ENCODE data around the gene GLI3. TPM values are rescaled to one million over a fixed set of nuclear protein-coding genes. Genes with fewer than 3 reads are reported as not detected.

The GLI3 gene
- total RNA-seq, 5 donors from 2014 or later (not counting 1 experiment from before 2014, with no cell fraction given) = 0.10 to 0.79 (median 0.32) TPM; not detected in 1

- no peaks in the 10 kb centered on the region for H3K9me3 ChIP-seq
- Mint-ChIP-seq H3K4me3 (no peak overlapping the region), H3K9me3 (peaks cover 0 to 7% (median 0%) of the 10 kb centered on the region in 3 donors), H3K4me1 (no peaks in the 10 kb centered on the region), H3K27ac (no peak overlapping the region), H3K27me3 (peaks cover 2 to 5% of the 10 kb centered on the region in 2 donors), H3K36me3 (no peaks in the 10 kb centered on the region)
- H3K4me1 ChIP-seq (ENCODE audit: control insufficient read depth in 1 of 2, extremely low read depth in 1 of 2, insufficient read depth in 2 of 2, low read length in 2 of 2) = no peaks in the 10 kb centered on the region
- H3K36me3 ChIP-seq (ENCODE audit: control insufficient read depth in 2 of 2, extremely low read depth in 1 of 2, insufficient read depth in 1 of 2, low read length in 1 of 2) = no peaks in the 10 kb centered on the region
- H3K27ac ChIP-seq (ENCODE audit: low read length) = no peak overlapping the region
- H3K27me3 ChIP-seq (replicated peaks in 1 of 2; ENCODE audit: control insufficient read depth in 2 of 2, extremely low read depth in 1 of 2, insufficient read depth in 2 of 2, low read length in 1 of 2) = no peaks in the 10 kb centered on the region
- DNase-seq (no peak), ATAC-seq (replicated peaks in 1 of 4) (no peak)
- H3K4me3 ChIP-seq (ENCODE audit: control insufficient read depth in 1 of 2, extremely low read depth in 1 of 2, low read length in 1 of 2) = no peak overlapping the region
- POLR2A ChIA-PET = interaction anchor here in 1 of 2 donors (0.7 kb wide), 1 partner anchor 410 kb away, joined by 8 read pairs; no protein-coding TSS in a partner anchor
- WGBS (ENCODE audit: insufficient coverage) = 43% methylated on average over 3 of the region's 4 CpGs
- CTCF ChIA-PET = interaction anchor here in 1 of 2 donors (1.1 kb wide), 1 partner anchor 11 kb away, joined by 3 read pairs; no protein-coding TSS in a partner anchor
Observed at GRCh38 chr7:42084263-42084662, 152.7 kb downstream of the GLI3 start.

- no peak for DNase-seq
- peaks cover 0 to 3% (median 0%) of the 10 kb centered on the region in 3 donors for H3K9me3 Mint-ChIP-seq
- CTCF ChIA-PET = interaction anchor here in 1 of 2 donors (1.1 kb wide), 1 partner anchor 10 kb away, joined by 3 read pairs; no protein-coding TSS in a partner anchor
Observed at GRCh38 chr7:42083284-42083683, 153.7 kb downstream of the GLI3 start.

GRCh38 chr7:42082144-42082543, 154.9 kb downstream of the GLI3 start:
- Mint-ChIP-seq H3K4me3 (no peak overlapping the region), H3K4me1 (no peaks in the 10 kb centered on the region), H3K27me3 (peaks cover 2 to 5% of the 10 kb centered on the region in 2 donors), H3K27ac (no peak overlapping the region), H3K9me3 (peaks cover 0 to 3% (median 0%) of the 10 kb centered on the region in 3 donors), H3K36me3 (no peaks in the 10 kb centered on the region)
- H3K4me3 ChIP-seq (ENCODE audit: control insufficient read depth in 1 of 2, extremely low read depth in 1 of 2, low read length in 1 of 2) = no peak overlapping the region
- CTCF ChIA-PET = no interaction called here
- H3K36me3 ChIP-seq (ENCODE audit: control insufficient read depth in 2 of 2, extremely low read depth in 1 of 2, insufficient read depth in 1 of 2, low read length in 1 of 2) = no peaks in the 10 kb centered on the region
- H3K27ac ChIP-seq (ENCODE audit: low read length) = no peak overlapping the region
- POLR2A ChIA-PET = no interaction called here
- no peaks in the 10 kb centered on the region for H3K27me3 ChIP-seq (replicated peaks in 1 of 2; ENCODE audit: control insufficient read depth in 2 of 2, extremely low read depth in 1 of 2, insufficient read depth in 2 of 2, low read length in 1 of 2)
- H3K4me1 ChIP-seq (ENCODE audit: control insufficient read depth in 1 of 2, extremely low read depth in 1 of 2, insufficient read depth in 2 of 2, low read length in 2 of 2) = no peaks in the 10 kb centered on the region
- no peaks in the 10 kb centered on the region for H3K9me3 ChIP-seq
- DNase-seq (no peak), ATAC-seq (replicated peaks in 1 of 4) (no peak)
- 73% methylated on average over 7 of the region's 8 CpGs for WGBS (ENCODE audit: insufficient coverage)

More at GRCh38 chr7:42083284-42083683, 153.7 kb downstream of the GLI3 start:
- Mint-ChIP-seq H3K4me1 (no peaks in the 10 kb centered on the region), H3K27me3 (peaks cover 2 to 5% of the 10 kb centered on the region in 2 donors), H3K36me3 (no peaks in the 10 kb centered on the region), H3K4me3 (no peak overlapping the region), H3K27ac (no peak overlapping the region)
- no peaks in the 10 kb centered on the region for H3K9me3 ChIP-seq
- no CpG with 5 or more reads among the region's 1 CpG for WGBS (ENCODE audit: insufficient coverage)
- H3K27me3 ChIP-seq (replicated peaks in 1 of 2; ENCODE audit: control insufficient read depth in 2 of 2, extremely low read depth in 1 of 2, insufficient read depth in 2 of 2, low read length in 1 of 2) = no peaks in the 10 kb centered on the region
- no peaks in the 10 kb centered on the region for H3K4me1 ChIP-seq (ENCODE audit: control insufficient read depth in 1 of 2, extremely low read depth in 1 of 2, insufficient read depth in 2 of 2, low read length in 2 of 2)
- no peak overlapping the region for H3K27ac ChIP-seq (ENCODE audit: low read length)
- H3K4me3 ChIP-seq (ENCODE audit: control insufficient read depth in 1 of 2, extremely low read depth in 1 of 2, low read length in 1 of 2) = no peak overlapping the region
- no peak for ATAC-seq (replicated peaks in 1 of 4)
- POLR2A ChIA-PET = no interaction called here
- no peaks in the 10 kb centered on the region for H3K36me3 ChIP-seq (ENCODE audit: control insufficient read depth in 2 of 2, extremely low read depth in 1 of 2, insufficient read depth in 1 of 2, low read length in 1 of 2)

GRCh38 chr7:42081671-42082070, 155.3 kb downstream of the GLI3 start:
- no peaks in the 10 kb centered on the region for H3K36me3 Mint-ChIP-seq
- peaks cover 2 to 5% of the 10 kb centered on the region in 2 donors for H3K27me3 Mint-ChIP-seq
- Histone ChIP-seq H3K4me3 (ENCODE audit: control insufficient read depth in 1 of 2, extremely low read depth in 1 of 2, low read length in 1 of 2) (no peak overlapping the region), H3K27me3 (replicated peaks in 1 of 2; ENCODE audit: control insufficient read depth in 2 of 2, extremely low read depth in 1 of 2, insufficient read depth in 2 of 2, low read length in 1 of 2) (no peaks in the 10 kb centered on the region), H3K9me3 (no peaks in the 10 kb centered on the region), H3K4me1 (ENCODE audit: control insufficient read depth in 1 of 2, extremely low read depth in 1 of 2, insufficient read depth in 2 of 2, low read length in 2 of 2) (no peaks in the 10 kb centered on the region), H3K27ac (ENCODE audit: low read length) (no peak overlapping the region), H3K36me3 (ENCODE audit: control insufficient read depth in 2 of 2, extremely low read depth in 1 of 2, insufficient read depth in 1 of 2, low read length in 1 of 2) (no peaks in the 10 kb centered on the region)
- H3K9me3 Mint-ChIP-seq = peaks cover 0 to 3% (median 0%) of the 10 kb centered on the region in 3 donors
- ATAC-seq (replicated peaks in 1 of 4) = no peak
- ChIA-PET POLR2A (no interaction called here), CTCF (no interaction called here)
- H3K4me1 Mint-ChIP-seq = no peaks in the 10 kb centered on the region
- no peak overlapping the region for H3K27ac Mint-ChIP-seq
- H3K4me3 Mint-ChIP-seq = no peak overlapping the region
- WGBS (ENCODE audit: insufficient coverage) = 94% methylated on average over 2 of the region's 2 CpGs
- DNase-seq = no peak

- no peaks in the 10 kb centered on the region for H3K27me3 ChIP-seq (replicated peaks in 1 of 2; ENCODE audit: control insufficient read depth in 2 of 2, extremely low read depth in 1 of 2, insufficient read depth in 2 of 2, low read length in 1 of 2)
- no peak overlapping the region for H3K4me3 Mint-ChIP-seq
- H3K4me1 ChIP-seq (ENCODE audit: control insufficient read depth in 1 of 2, extremely low read depth in 1 of 2, insufficient read depth in 2 of 2, low read length in 2 of 2) = no peaks in the 10 kb centered on the region
- no peak for ATAC-seq (replicated peaks in 1 of 4)
- no peak overlapping the region for H3K4me3 ChIP-seq (ENCODE audit: control insufficient read depth in 1 of 2, extremely low read depth in 1 of 2, low read length in 1 of 2)
- CTCF ChIA-PET = no interaction called here
- H3K27ac ChIP-seq (ENCODE audit: low read length) = no peak overlapping the region
- peaks cover 0 to 5% of the 10 kb centered on the region in 2 donors for H3K27me3 Mint-ChIP-seq
- peaks cover 0 to 3% (median 0%) of the 10 kb centered on the region in 3 donors for H3K9me3 Mint-ChIP-seq
- no peaks in the 10 kb centered on the region for H3K4me1 Mint-ChIP-seq
- no peaks in the 10 kb centered on the region for H3K36me3 ChIP-seq (ENCODE audit: control insufficient read depth in 2 of 2, extremely low read depth in 1 of 2, insufficient read depth in 1 of 2, low read length in 1 of 2)
- no peaks in the 10 kb centered on the region for H3K36me3 Mint-ChIP-seq
- POLR2A ChIA-PET = no interaction called here
- 28% methylated on average over 11 of the region's 15 CpGs for WGBS (ENCODE audit: insufficient coverage)
- no peak overlapping the region for H3K27ac Mint-ChIP-seq
- no peak for DNase-seq
- H3K9me3 ChIP-seq = no peaks in the 10 kb centered on the region
Observed at GRCh38 chr7:42080841-42081586, 156.0 kb downstream of the GLI3 start.

GRCh38 chr7:42077271-42078135, 159.5 kb downstream of the GLI3 start:
- Mint-ChIP-seq H3K4me1 (no peaks in the 10 kb centered on the region), H3K9me3 (no peaks in the 10 kb centered on the region), H3K27ac (no peak overlapping the region), H3K36me3 (no peaks in the 10 kb centered on the region), H3K4me3 (no peak overlapping the region), H3K27me3 (no peaks in the 10 kb centered on the region)
- no peaks in the 10 kb centered on the region for H3K36me3 ChIP-seq (ENCODE audit: control insufficient read depth in 2 of 2, extremely low read depth in 1 of 2, insufficient read depth in 1 of 2, low read length in 1 of 2)
- no peak for ATAC-seq (replicated peaks in 1 of 4)
- ChIA-PET CTCF (no interaction called here), POLR2A (no interaction called here)
- no peak overlapping the region for H3K27ac ChIP-seq (ENCODE audit: low read length)
- no peak for DNase-seq
- no peaks in the 10 kb centered on the region for H3K9me3 ChIP-seq
- H3K4me1 ChIP-seq (ENCODE audit: control insufficient read depth in 1 of 2, extremely low read depth in 1 of 2, insufficient read depth in 2 of 2, low read length in 2 of 2) = no peaks in the 10 kb centered on the region
- no peaks in the 10 kb centered on the region for H3K27me3 ChIP-seq (replicated peaks in 1 of 2; ENCODE audit: control insufficient read depth in 2 of 2, extremely low read depth in 1 of 2, insufficient read depth in 2 of 2, low read length in 1 of 2)
- 75% methylated on average over 5 of the region's 9 CpGs for WGBS (ENCODE audit: insufficient coverage)
- no peak overlapping the region for H3K4me3 ChIP-seq (ENCODE audit: control insufficient read depth in 1 of 2, extremely low read depth in 1 of 2, low read length in 1 of 2)

All from T-cell (primary cell).